HepG2 (cell line): ENCODE data around the gene CDK2AP2. TPM values are rescaled to one million over a fixed set of nuclear protein-coding genes. Genes with fewer than 3 reads are reported as not detected.

Experiments used
- BHLHE40 ChIP-seq: IDR thresholded peaks from 2 replicates; pipeline ENCODE4 v1.6.1; 2011; ENCODE audit warnings: low read length, improper control_type of control experiment
- FOXO1 ChIP-seq: sonication (generic); formaldehyde crosslinking; IDR thresholded peaks from 2 replicates; pipeline ENCODE4 v1.4.0; 2020; ENCODE audit warnings: missing genetic modification reagents
- GATA4 ChIP-seq: sonication (generic); IDR thresholded peaks from 2 replicates; pipeline ENCODE4 v1.6.1; 2016; ENCODE audit warnings: antibody characterized with exemption, low read depth, borderline replicate concordance
- KLF11 ChIP-seq: IDR thresholded peaks from 2 replicates; pipeline ENCODE4 v1.6.1; 2016; ENCODE audit warnings: missing compliant biosample characterization
- NR2C2 ChIP-seq: sonication (generic); formaldehyde crosslinking; IDR thresholded peaks from 2 replicates; pipeline ENCODE4 v1.4.0; 2020; ENCODE audit warnings: missing genetic modification reagents, mild to moderate bottlenecking, moderate library complexity, borderline replicate concordance
- XBP1 ChIP-seq: sonication (generic); formaldehyde crosslinking; IDR thresholded peaks from 2 replicates; pipeline ENCODE4 v1.5.0; 2020; ENCODE audit warnings: missing genetic modification reagents
- polyA plus RNA-seq, 8 experiments: library from polyadenylated mRNA; depleted of rRNA in 3 of 8; stranded (reverse) in 7 of 8; unstranded in 1 of 8; fragments of >200 nt; fragmentation: Illumina TruSeq in 4 of 8; extraction: Trizol in 4 of 8; gene quantifications; 2 replicates each; pipeline versions ENCODE4 v1.2.1 to v1.2.3, GENCODE V29; 2011 to 2016; ENCODE audit warnings: low read depth in 4 of 8, missing spikeins in 1 of 8, mixed read lengths in 1 of 8; ENCODE audit not compliant: insufficient read depth in 1 of 8
- total RNA-seq, 5 experiments: library from RNA; depleted of rRNA; stranded (reverse); fragments of >200 nt; fragmentation: Illumina TruSeq; extraction: Trizol; gene quantifications; 2 replicates each; pipeline ENCODE4 v1.2.3, GENCODE V29; 2016; ENCODE audit warnings: low read depth in 1 of 5
- TF ChIP-seq, protein P1 (sequence below): sonication (generic); formaldehyde crosslinking; IDR thresholded peaks from 2 replicates; pipeline ENCODE4 v1.5.0; 2020; ENCODE audit warnings: mild to moderate bottlenecking, missing genetic modification reagents
- TF ChIP-seq, protein P2 (sequence below): sonication (generic); formaldehyde crosslinking; IDR thresholded peaks from 2 replicates; pipeline ENCODE4 v1.4.0; 2020; ENCODE audit warnings: missing genetic modification reagents, borderline replicate concordance
- TF ChIP-seq, protein P3 (sequence below): sonication (generic); formaldehyde crosslinking; IDR thresholded peaks from 2 replicates; pipeline ENCODE4 v1.4.0; 2020; ENCODE audit warnings: missing genetic modification reagents
- TF ChIP-seq, protein P4 (sequence below): sonication (generic); formaldehyde crosslinking; IDR thresholded peaks from 2 replicates; pipeline ENCODE4 v1.5.0; 2020; ENCODE audit warnings: missing genetic modification reagents
- TF ChIP-seq, protein P5 (sequence below): sonication (generic); formaldehyde crosslinking; IDR thresholded peaks from 2 replicates; pipeline ENCODE4 v1.4.0; 2020; ENCODE audit warnings: missing genetic modification reagents, borderline replicate concordance
- TF ChIP-seq, protein P6 (sequence below): sonication (generic); formaldehyde crosslinking; IDR thresholded peaks from 2 replicates; pipeline ENCODE4 v1.8.0; 2022; ENCODE audit warnings: missing genetic modification reagents, low read depth, mild to moderate bottlenecking, borderline replicate concordance
- TF ChIP-seq, protein P7 (sequence below): IDR thresholded peaks from 2 replicates; pipeline ENCODE4 v1.4.0; 2020; ENCODE audit warnings: mild to moderate bottlenecking, missing genetic modification reagents

The CDK2AP2 gene
- total and polyA plus RNA-seq, 2 of the 13 experiments (the other 11 are each of a cell fraction or from before 2014, with no cell fraction given) = 15.0 to 23.2 TPM

DNA sequence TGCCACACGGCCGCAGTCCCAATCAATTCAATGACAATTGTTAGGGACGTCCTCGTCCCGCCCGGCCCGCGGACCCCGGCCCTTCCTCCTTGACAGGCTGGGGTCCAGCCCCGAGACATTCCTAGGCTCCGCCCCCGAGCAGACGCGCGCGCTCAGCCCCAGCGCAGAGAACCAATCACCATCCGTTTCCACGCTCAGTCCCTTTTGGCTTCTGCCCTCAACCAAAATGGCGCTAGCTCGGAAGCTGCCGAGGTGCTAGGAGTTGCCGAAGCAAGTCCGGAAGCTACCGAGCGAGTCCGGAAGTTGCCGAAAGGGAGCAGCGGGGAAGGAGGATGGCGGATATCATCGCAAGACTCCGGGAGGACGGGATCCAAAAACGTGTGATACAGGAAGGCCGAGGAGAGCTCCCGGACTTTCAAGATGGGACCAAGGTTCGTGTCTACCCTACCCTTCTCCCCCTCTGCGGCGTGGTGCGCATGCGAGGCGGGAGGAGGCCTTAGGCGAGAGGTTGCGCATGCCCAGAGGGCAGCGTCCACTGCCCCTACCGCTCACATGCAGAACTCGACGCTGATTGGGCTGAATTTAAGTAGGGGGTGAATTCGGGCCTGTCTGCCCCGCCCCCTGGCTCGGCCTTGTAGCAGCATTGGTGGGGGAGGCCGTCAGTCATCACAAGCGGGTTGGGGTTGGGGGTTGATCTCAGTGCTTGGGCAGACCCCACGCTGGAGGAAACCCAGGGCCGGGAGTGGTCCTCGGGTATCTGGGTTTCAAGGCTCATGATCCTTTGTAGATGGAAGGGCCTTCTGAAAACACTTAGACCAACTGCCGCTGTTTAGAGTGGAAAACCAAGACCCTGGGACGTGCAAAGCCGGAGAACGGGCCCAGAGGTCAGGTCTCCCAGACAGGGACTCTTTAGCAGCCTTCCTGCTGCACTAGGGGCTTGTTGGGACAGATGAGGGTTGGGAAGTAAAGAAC is 24.8 kb downstream of the CDK2AP2 start, which contains the start of gene AIP (continued):
- TF ChIP-seq, protein P1, sequence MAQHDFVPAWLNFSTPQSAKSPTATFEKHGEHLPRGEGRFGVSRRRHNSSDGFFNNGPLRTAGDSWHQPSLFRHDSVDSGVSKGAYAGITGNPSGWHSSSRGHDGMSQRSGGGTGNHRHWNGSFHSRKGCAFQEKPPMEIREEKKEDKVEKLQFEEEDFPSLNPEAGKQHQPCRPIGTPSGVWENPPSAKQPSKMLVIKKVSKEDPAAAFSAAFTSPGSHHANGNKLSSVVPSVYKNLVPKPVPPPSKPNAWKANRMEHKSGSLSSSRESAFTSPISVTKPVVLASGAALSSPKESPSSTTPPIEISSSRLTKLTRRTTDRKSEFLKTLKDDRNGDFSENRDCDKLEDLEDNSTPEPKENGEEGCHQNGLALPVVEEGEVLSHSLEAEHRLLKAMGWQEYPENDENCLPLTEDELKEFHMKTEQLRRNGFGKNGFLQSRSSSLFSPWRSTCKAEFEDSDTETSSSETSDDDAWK (CRISPR knock-in tag) = no peak
- TF ChIP-seq, protein P2, sequence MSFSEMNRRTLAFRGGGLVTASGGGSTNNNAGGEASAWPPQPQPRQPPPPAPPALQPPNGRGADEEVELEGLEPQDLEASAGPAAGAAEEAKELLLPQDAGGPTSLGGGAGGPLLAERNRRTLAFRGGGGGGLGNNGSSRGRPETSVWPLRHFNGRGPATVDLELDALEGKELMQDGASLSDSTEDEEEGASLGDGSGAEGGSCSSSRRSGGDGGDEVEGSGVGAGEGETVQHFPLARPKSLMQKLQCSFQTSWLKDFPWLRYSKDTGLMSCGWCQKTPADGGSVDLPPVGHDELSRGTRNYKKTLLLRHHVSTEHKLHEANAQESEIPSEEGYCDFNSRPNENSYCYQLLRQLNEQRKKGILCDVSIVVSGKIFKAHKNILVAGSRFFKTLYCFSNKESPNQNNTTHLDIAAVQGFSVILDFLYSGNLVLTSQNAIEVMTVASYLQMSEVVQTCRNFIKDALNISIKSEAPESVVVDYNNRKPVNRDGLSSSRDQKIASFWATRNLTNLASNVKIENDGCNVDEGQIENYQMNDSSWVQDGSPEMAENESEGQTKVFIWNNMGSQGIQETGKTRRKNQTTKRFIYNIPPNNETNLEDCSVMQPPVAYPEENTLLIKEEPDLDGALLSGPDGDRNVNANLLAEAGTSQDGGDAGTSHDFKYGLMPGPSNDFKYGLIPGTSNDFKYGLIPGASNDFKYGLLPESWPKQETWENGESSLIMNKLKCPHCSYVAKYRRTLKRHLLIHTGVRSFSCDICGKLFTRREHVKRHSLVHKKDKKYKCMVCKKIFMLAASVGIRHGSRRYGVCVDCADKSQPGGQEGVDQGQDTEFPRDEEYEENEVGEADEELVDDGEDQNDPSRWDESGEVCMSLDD (CRISPR knock-in tag) = peak; percentile 79; the same call in 1 of the 2 replicates
- peak; percentile 77 for TF ChIP-seq NR2C2 (CRISPR knock-in tag)
- TF ChIP-seq, protein P3, sequence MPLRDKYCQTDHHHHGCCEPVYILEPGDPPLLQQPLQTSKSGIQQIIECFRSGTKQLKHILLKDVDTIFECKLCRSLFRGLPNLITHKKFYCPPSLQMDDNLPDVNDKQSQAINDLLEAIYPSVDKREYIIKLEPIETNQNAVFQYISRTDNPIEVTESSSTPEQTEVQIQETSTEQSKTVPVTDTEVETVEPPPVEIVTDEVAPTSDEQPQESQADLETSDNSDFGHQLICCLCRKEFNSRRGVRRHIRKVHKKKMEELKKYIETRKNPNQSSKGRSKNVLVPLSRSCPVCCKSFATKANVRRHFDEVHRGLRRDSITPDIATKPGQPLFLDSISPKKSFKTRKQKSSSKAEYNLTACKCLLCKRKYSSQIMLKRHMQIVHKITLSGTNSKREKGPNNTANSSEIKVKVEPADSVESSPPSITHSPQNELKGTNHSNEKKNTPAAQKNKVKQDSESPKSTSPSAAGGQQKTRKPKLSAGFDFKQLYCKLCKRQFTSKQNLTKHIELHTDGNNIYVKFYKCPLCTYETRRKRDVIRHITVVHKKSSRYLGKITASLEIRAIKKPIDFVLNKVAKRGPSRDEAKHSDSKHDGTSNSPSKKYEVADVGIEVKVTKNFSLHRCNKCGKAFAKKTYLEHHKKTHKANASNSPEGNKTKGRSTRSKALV (CRISPR knock-in tag) = peak; percentile 68
- TF ChIP-seq, protein P4, sequence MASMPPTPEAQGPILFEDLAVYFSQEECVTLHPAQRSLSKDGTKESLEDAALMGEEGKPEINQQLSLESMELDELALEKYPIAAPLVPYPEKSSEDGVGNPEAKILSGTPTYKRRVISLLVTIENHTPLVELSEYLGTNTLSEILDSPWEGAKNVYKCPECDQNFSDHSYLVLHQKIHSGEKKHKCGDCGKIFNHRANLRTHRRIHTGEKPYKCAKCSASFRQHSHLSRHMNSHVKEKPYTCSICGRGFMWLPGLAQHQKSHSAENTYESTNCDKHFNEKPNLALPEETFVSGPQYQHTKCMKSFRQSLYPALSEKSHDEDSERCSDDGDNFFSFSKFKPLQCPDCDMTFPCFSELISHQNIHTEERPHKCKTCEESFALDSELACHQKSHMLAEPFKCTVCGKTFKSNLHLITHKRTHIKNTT = no peak
- TF ChIP-seq, protein P5, sequence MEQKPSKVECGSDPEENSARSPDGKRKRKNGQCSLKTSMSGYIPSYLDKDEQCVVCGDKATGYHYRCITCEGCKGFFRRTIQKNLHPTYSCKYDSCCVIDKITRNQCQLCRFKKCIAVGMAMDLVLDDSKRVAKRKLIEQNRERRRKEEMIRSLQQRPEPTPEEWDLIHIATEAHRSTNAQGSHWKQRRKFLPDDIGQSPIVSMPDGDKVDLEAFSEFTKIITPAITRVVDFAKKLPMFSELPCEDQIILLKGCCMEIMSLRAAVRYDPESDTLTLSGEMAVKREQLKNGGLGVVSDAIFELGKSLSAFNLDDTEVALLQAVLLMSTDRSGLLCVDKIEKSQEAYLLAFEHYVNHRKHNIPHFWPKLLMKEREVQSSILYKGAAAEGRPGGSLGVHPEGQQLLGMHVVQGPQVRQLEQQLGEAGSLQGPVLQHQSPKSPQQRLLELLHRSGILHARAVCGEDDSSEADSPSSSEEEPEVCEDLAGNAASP (CRISPR knock-in tag) = no peak
- TF ChIP-seq GATA4 = 0 out of 2 replicates have a peak, but pooled peaks have one; percentile 12
- TF ChIP-seq BHLHE40 = no peak
- no peak for TF ChIP-seq XBP1 (CRISPR knock-in tag)
- TF ChIP-seq, protein P6, sequence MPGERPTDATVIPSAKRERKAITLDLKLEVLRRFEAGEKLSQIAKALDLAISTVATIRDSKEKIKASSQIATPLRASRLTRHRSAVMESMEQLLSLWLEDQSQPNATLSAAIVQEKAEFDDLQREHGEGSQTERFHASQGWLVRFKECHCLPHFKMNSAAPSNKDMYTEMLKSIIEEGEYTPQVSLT (CRISPR knock-in tag) = no peak; the same call in 1 of the 2 replicates
- peak; percentile 59 for TF ChIP-seq FOXO1 (CRISPR knock-in tag)
- TF ChIP-seq KLF11 (CRISPR knock-in tag) = peak; percentile 92; the same call in 1 of the 2 replicates
- TF ChIP-seq, protein P7, sequence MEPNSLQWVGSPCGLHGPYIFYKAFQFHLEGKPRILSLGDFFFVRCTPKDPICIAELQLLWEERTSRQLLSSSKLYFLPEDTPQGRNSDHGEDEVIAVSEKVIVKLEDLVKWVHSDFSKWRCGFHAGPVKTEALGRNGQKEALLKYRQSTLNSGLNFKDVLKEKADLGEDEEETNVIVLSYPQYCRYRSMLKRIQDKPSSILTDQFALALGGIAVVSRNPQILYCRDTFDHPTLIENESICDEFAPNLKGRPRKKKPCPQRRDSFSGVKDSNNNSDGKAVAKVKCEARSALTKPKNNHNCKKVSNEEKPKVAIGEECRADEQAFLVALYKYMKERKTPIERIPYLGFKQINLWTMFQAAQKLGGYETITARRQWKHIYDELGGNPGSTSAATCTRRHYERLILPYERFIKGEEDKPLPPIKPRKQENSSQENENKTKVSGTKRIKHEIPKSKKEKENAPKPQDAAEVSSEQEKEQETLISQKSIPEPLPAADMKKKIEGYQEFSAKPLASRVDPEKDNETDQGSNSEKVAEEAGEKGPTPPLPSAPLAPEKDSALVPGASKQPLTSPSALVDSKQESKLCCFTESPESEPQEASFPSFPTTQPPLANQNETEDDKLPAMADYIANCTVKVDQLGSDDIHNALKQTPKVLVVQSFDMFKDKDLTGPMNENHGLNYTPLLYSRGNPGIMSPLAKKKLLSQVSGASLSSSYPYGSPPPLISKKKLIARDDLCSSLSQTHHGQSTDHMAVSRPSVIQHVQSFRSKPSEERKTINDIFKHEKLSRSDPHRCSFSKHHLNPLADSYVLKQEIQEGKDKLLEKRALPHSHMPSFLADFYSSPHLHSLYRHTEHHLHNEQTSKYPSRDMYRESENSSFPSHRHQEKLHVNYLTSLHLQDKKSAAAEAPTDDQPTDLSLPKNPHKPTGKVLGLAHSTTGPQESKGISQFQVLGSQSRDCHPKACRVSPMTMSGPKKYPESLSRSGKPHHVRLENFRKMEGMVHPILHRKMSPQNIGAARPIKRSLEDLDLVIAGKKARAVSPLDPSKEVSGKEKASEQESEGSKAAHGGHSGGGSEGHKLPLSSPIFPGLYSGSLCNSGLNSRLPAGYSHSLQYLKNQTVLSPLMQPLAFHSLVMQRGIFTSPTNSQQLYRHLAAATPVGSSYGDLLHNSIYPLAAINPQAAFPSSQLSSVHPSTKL (CRISPR knock-in tag) = peak; percentile 39; the same call in 1 of the 2 replicates
